GM12874 (cell line): Measurements from ENCODE around the gene AP5Z1.

Source experiments
- TF ChIP-seq, protein P1 (sequence below): IDR thresholded peaks from 2 replicates; pipeline ENCODE4 v1.5.1; 2011; ENCODE audit warnings: low read depth, mild to moderate bottlenecking, control low read depth, low read length, moderate library complexity; ENCODE audit not compliant: insufficient read depth

AP5Z1 gene

DNA sequence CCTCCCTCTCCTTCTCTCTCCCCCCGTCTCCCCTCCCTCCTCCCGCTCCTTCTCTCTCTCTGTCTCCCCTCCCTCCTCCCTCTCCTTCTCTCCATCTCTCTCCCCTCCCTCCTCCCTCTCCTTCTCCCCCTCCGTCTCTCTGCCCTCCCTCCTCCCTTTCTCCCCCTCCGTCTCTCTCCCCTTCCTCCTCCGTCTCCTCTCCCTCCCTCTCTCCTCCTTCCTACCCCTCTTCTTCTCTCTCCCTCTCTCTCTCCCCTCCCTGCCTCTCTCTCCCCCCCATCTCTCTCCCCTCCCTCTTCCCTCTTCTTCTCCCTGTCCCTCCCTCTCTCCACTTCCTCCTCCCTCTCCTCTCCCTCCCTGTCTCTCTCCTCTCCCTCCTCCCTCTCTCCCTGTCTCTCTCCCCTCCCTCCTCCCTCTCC is 32.2 kb downstream of the AP5Z1 start:
- TF ChIP-seq, protein P1, sequence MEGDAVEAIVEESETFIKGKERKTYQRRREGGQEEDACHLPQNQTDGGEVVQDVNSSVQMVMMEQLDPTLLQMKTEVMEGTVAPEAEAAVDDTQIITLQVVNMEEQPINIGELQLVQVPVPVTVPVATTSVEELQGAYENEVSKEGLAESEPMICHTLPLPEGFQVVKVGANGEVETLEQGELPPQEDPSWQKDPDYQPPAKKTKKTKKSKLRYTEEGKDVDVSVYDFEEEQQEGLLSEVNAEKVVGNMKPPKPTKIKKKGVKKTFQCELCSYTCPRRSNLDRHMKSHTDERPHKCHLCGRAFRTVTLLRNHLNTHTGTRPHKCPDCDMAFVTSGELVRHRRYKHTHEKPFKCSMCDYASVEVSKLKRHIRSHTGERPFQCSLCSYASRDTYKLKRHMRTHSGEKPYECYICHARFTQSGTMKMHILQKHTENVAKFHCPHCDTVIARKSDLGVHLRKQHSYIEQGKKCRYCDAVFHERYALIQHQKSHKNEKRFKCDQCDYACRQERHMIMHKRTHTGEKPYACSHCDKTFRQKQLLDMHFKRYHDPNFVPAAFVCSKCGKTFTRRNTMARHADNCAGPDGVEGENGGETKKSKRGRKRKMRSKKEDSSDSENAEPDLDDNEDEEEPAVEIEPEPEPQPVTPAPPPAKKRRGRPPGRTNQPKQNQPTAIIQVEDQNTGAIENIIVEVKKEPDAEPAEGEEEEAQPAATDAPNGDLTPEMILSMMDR, result no peak

DNA sequence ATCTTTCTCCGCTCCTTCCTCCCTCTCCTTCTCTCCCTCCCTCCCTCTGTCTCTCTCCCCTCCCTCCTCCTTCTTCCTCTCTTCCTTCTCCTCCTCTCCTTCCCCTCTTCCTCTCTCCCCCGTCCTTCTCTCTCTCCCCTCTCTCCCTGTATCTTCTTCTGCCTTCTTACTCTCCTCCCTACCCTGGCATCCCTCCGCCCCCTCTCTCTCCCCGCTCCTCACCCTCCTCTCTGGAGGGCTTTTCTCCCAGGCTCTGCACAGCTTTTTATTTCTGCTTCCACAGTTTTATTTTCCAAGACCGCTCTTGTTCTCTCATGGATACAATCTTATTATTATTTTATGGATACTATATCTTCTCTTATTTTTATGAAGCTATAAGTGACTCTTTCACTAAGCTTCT is 32.6 kb downstream of the AP5Z1 start:
- TF ChIP-seq, protein P1, result no peak

GRCh38 chr7:4808565-4808964 is 33.1 kb downstream of the AP5Z1 start:
- TF ChIP-seq, protein P1, result no peak

- TF ChIP-seq, protein P1, result no peak
Measured at GRCh38 chr7:4809091-4809591, 33.7 kb downstream of the AP5Z1 start.

DNA sequence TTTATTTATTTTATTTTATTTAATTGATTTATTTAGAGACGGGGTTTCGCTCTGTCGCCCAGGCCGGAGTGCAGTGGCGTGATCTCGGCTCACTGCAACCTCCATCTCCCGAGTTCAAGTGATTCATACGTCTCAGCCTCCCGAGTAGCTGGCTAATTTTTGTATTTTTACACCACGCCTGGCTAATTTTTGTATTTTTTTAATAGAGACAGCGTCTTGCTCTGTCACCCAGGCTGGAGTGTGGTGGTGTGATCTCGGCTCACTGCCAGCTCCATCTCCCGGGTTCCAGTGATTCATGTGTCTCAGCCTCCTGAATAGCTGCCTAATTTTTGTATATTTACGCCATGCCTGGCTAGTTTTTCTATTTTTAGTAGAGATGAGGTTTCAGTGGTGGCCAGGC is 34.2 kb downstream of the AP5Z1 start:
- TF ChIP-seq, protein P1, result no peak

GRCh38 chr7:4814433-4814832 is 39.0 kb downstream of the AP5Z1 start:
- TF ChIP-seq, protein P1, result 0 out of 2 replicates have a peak, but pooled peaks have one; percentile 3

DNA sequence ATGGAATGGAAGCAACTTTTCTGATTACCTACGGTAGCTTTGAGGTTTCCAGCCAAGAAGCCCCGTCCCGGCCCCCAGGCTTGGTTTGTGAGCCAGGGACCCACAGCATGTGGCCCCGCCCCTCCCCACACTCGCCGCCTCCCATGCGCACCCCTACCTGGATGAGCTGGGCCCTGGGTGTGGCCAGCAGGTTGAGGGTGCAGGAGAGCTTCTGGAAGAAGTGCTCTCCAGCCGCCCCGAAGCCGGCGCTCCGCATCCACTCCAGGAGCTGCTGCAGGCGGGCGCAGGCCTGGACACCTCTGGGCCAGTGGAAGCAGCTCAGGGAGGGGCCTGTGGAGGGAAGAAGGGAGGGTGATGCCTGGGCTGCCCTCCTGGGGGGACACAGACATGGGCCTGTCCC is 39.7 kb downstream of the AP5Z1 start:
- TF ChIP-seq, protein P1, result no peak
